Neural cell (in vitro differentiated cells): ENCODE measurements around the gene UCN2. TPM values are rescaled to one million over a fixed set of nuclear protein-coding genes. Genes with fewer than 3 reads are reported as not detected.

Experiments used
- H2AFZ ChIP-seq: fragments of 200-600, 300-800 bp; sonication (generic), shearing (Covaris generic); 2 replicates; pipeline ENCODE4 v1.6.0; 2014; ENCODE audit warnings: low read depth, mild to moderate bottlenecking, antibody characterized with exemption, low read length, moderate library complexity
- H3F3A ChIP-seq: fragments of 200-600 bp; shearing (Covaris generic); 2 replicates; pipeline ENCODE4 v1.6.1; 2016; ENCODE audit warnings: mild to moderate bottlenecking, moderate library complexity, mixed read lengths, antibody characterized with exemption, low read length; ENCODE audit not compliant: insufficient read depth, poor library complexity, severe bottlenecking
- H3K27ac ChIP-seq: fragments of 200-600, 300-800 bp; sonication (generic), shearing (Covaris generic); 2 replicates; pipeline ENCODE4 v1.5.1; 2014; ENCODE audit warnings: mild to moderate bottlenecking, low read length, moderate library complexity
- H3K27me3 ChIP-seq: fragments of 300-800, 200-600 bp; sonication (generic), shearing (Covaris generic); 2 replicates; pipeline ENCODE4 v1.6.0; 2014; ENCODE audit warnings: mild to moderate bottlenecking, low read depth, low read length, moderate library complexity; ENCODE audit not compliant: insufficient read depth
- H3K36me3 ChIP-seq: fragments of 300-800, 200-600 bp; sonication (generic), shearing (Covaris generic); 2 replicates; pipeline ENCODE4 v1.5.1; 2014; ENCODE audit warnings: mild to moderate bottlenecking, antibody characterized with exemption, low read length, moderate library complexity; ENCODE audit not compliant: insufficient read depth
- H3K4me2 ChIP-seq: fragments of 300-800, 200-600 bp; sonication (generic), shearing (Covaris generic); 2 replicates; pipeline ENCODE4 v1.6.0; 2014; ENCODE audit warnings: mild to moderate bottlenecking, low read length
- H3K4me3 ChIP-seq: fragments of 300-800, 200-600 bp; sonication (generic), shearing (Covaris generic); 2 replicates; pipeline ENCODE4 v1.5.1; 2014; ENCODE audit warnings: mild to moderate bottlenecking, low read length, moderate library complexity
- H3K79me2 ChIP-seq: fragments of 200-600 bp; shearing (Covaris generic); replicated peaks from 2 replicates; pipeline ENCODE4 v1.6.0; 2014; ENCODE audit warnings: mild to moderate bottlenecking, low read length, moderate library complexity; ENCODE audit not compliant: insufficient read depth
- H3K9ac ChIP-seq: fragments of 300-800, 200-600 bp; sonication (generic), shearing (Covaris generic); 2 replicates; pipeline ENCODE4 v1.6.1; 2016; ENCODE audit warnings: mild to moderate bottlenecking, low read length, mixed read lengths
- H3K9me2 ChIP-seq: fragments of 200-600 bp; shearing (Covaris generic); 2 replicates; pipeline ENCODE4 v1.6.1; 2016; ENCODE audit warnings: mild to moderate bottlenecking, low read length, mixed read lengths; ENCODE audit not compliant: insufficient read depth
- H3K9me3 ChIP-seq: fragments of 200-600, 300-800 bp; sonication (generic), shearing (Covaris generic); 2 replicates; pipeline ENCODE4 v1.6.1; 2016; ENCODE audit warnings: mild to moderate bottlenecking, mixed run types, low read length, moderate library complexity, mixed read lengths
- H4K20me1 ChIP-seq: fragments of 200-600 bp; shearing (Covaris generic); 2 replicates; pipeline ENCODE4 v1.6.1; 2016; ENCODE audit warnings: mild to moderate bottlenecking, mixed run types; ENCODE audit not compliant: insufficient read depth
- CTCF ChIP-seq: fragments of 450-650 bp; IDR thresholded peaks from 2 replicates; pipeline ENCODE4 v1.5.1; 2014; ENCODE audit warnings: antibody characterized with exemption, mild to moderate bottlenecking, moderate library complexity; ENCODE audit not compliant: poor library complexity, severe bottlenecking
- EP300 ChIP-seq: fragments of 450-650 bp; conservative IDR thresholded peaks from 2 replicates; pipeline ENCODE4 v1.6.1; 2014; ENCODE audit warnings: antibody characterized with exemption, mild to moderate bottlenecking, moderate library complexity; ENCODE audit not compliant: poor library complexity, severe bottlenecking
- EZH2 ChIP-seq: fragments of 200-600, 300-800 bp; shearing (Covaris generic), sonication (generic); IDR thresholded peaks from 2 replicates; pipeline ENCODE4 v1.6.1; 2014; ENCODE audit warnings: antibody characterized with exemption, low read length, borderline replicate concordance, mild to moderate bottlenecking; ENCODE audit not compliant: insufficient read depth, poor library complexity, severe bottlenecking
- MXI1 ChIP-seq: fragments of 450-650 bp; conservative IDR thresholded peaks from 2 replicates; pipeline ENCODE4 v1.6.1; 2014; ENCODE audit warnings: antibody characterized with exemption, mild to moderate bottlenecking; ENCODE audit not compliant: poor library complexity, severe bottlenecking
- POLR2AphosphoS5 ChIP-seq: IDR thresholded peaks from 2 replicates; pipeline ENCODE4 v1.6.1; 2012
- RAD21 ChIP-seq: fragments of 450-650 bp; conservative IDR thresholded peaks from 2 replicates; pipeline ENCODE4 v1.6.1; 2014; ENCODE audit warnings: antibody characterized with exemption, mild to moderate bottlenecking, moderate library complexity
- REST ChIP-seq: IDR thresholded peaks from 2 replicates; pipeline ENCODE4 v1.6.1; 2012; ENCODE audit warnings: borderline replicate concordance
- SMC3 ChIP-seq: fragments of 450-650 bp; conservative IDR thresholded peaks from 2 replicates; pipeline ENCODE4 v1.6.1; 2014; ENCODE audit warnings: antibody characterized with exemption, mild to moderate bottlenecking, moderate library complexity; ENCODE audit not compliant: poor library complexity
- TAF1 ChIP-seq: IDR thresholded peaks from 2 replicates; pipeline ENCODE4 v1.6.1; 2012; ENCODE audit warnings: low read depth
- polyA plus RNA-seq: library from polyadenylated mRNA; depleted of rRNA; stranded (reverse); fragments of >200 nt; gene quantifications from 2 replicates; pipeline ENCODE4 v1.2.3, GENCODE V29; 2014

UCN2 gene
- polyA plus RNA-seq, 1 donor from 2014 or later = 0.68 TPM

- TF ChIP-seq SMC3 (no peak), TAF1 (no peak), EZH2 (no peak), EP300 (no peak), RAD21 (no peak), REST (no peak), MXI1 (no peak), CTCF (no peak), POLR2AphosphoS5 (no peak)
Measured at GRCh38 chr3:48546203-48546829, 17.3 kb downstream of the UCN2 start.

GRCh38 chr3:48544141-48544540, 19.4 kb downstream of the UCN2 start:
- H3K36me3 ChIP-seq = no peaks in the 10 kb centered on the region
- no peak overlapping the region for H3K27ac ChIP-seq
- H3K9ac ChIP-seq = no peak overlapping the region
- H3F3A ChIP-seq = no peaks in the 10 kb centered on the region
- H3K4me3 ChIP-seq = no peak overlapping the region
- no peaks in the 10 kb centered on the region for H3K27me3 ChIP-seq
- H3K9me2 ChIP-seq = no peaks in the 10 kb centered on the region
- H4K20me1 ChIP-seq = no peaks in the 10 kb centered on the region
- no peaks in the 10 kb centered on the region for H3K79me2 ChIP-seq
- TF ChIP-seq RAD21 (no peak), MXI1 (no peak), REST (no peak), POLR2AphosphoS5 (no peak), EP300 (no peak), CTCF (no peak), TAF1 (no peak), EZH2 (no peak), SMC3 (no peak)
- H2AFZ ChIP-seq = no peak overlapping the region
- no peak overlapping the region for H3K4me2 ChIP-seq
- H3K9me3 ChIP-seq = no peaks in the 10 kb centered on the region

More at GRCh38 chr3:48546203-48546829, 17.3 kb downstream of the UCN2 start:
- no peaks in the 10 kb centered on the region for H3K36me3 ChIP-seq
- no peaks in the 10 kb centered on the region for H3K79me2 ChIP-seq
- no peak overlapping the region for H3K4me3 ChIP-seq
- H3K9me2 ChIP-seq = no peaks in the 10 kb centered on the region
- no peak overlapping the region for H2AFZ ChIP-seq
- H3K4me2 ChIP-seq = no peak overlapping the region
- H3F3A ChIP-seq = no peaks in the 10 kb centered on the region
- H3K27me3 ChIP-seq = no peaks in the 10 kb centered on the region
- H3K9ac ChIP-seq = no peak overlapping the region
- H3K9me3 ChIP-seq = no peaks in the 10 kb centered on the region
- H4K20me1 ChIP-seq = no peaks in the 10 kb centered on the region
- H3K27ac ChIP-seq = no peak overlapping the region
